ENCODE results near the gene PTPRD.

Gene PTPRD

GRCh38 chr9:8390571-8390970, 2222.2 kb downstream of the PTPRD start:
- no peak for DNase-seq

GRCh38 chr9:8389531-8389930, 2223.3 kb downstream of the PTPRD start:
- DNase-seq: no peak

GRCh38 chr9:8388132-8388531, 2224.7 kb downstream of the PTPRD start:
- DNase-seq: no peak

- DNase-seq: no peak
Observed at GRCh38 chr9:8384091-8384490, 2228.7 kb downstream of the PTPRD start.

GRCh38 chr9:8382777-8383527, 2229.8 kb downstream of the PTPRD start:
- DNase-seq: no peak

- no peak for DNase-seq
Observed at GRCh38 chr9:8382266-8382665, 2230.5 kb downstream of the PTPRD start.

- no peak for DNase-seq
Observed at GRCh38 chr9:8381601-8382000, 2231.2 kb downstream of the PTPRD start.

- DNase-seq: no peak
Observed at GRCh38 chr9:8374471-8374870, 2238.3 kb downstream of the PTPRD start.

GRCh38 chr9:8371686-8372085, 2241.1 kb downstream of the PTPRD start:
- no peak for DNase-seq

GRCh38 chr9:8366161-8366926, 2246.5 kb downstream of the PTPRD start:
- DNase-seq: no peak

- no peak for DNase-seq
Observed at GRCh38 chr9:8365466-8366160, 2247.2 kb downstream of the PTPRD start.

- no peak for DNase-seq
Observed at GRCh38 chr9:8365029-8365428, 2247.8 kb downstream of the PTPRD start.

GRCh38 chr9:8364026-8364752, 2248.6 kb downstream of the PTPRD start:
- DNase-seq: peak; percentile 28

- no peak for DNase-seq
Observed at GRCh38 chr9:8362250-8362649, 2250.6 kb downstream of the PTPRD start.

GRCh38 chr9:8361364-8361763, 2251.4 kb downstream of the PTPRD start:
- DNase-seq: no peak

GRCh38 chr9:8356406-8356805, 2256.4 kb downstream of the PTPRD start:
- DNase-seq: no peak

- no peak for DNase-seq
Observed at GRCh38 chr9:8351436-8351835, 2261.4 kb downstream of the PTPRD start.

- DNase-seq: no peak
Observed at GRCh38 chr9:8349901-8350300, 2262.9 kb downstream of the PTPRD start.

- DNase-seq: no peak
Observed at GRCh38 chr9:8349376-8349775, 2263.4 kb downstream of the PTPRD start.

- DNase-seq: peak; percentile 33
Observed at GRCh38 chr9:8348756-8349155, 2264.0 kb downstream of the PTPRD start.

- DNase-seq: no peak
Observed at GRCh38 chr9:8346296-8346695, 2266.5 kb downstream of the PTPRD start.

GRCh38 chr9:8338767-8339510, 2273.9 kb downstream of the PTPRD start:
- no peak for DNase-seq
